Liver (tissue), 9 donors: ENCODE data around the gene MAVS. TPM values are rescaled to one million over a fixed set of nuclear protein-coding genes. Genes with fewer than 3 reads are reported as not detected.
A peak's percentile ranks its signal among the peaks of the same experiment; 100 is the strongest.

Source experiments
- DNase-seq: peaks from one replicate; pipeline ENCODE4 v3.0.0-alpha.2; 2017; ENCODE audit warnings: low spot score
- H3K27ac ChIP-seq, 2 donors: one replicate each; pipeline ENCODE4 v1.7.0; 2013; ENCODE audit warnings: inconsistent platforms in 2 of 2, low read length in 2 of 2, control low read depth in 1 of 2, low read depth in 1 of 2, mild to moderate bottlenecking in 1 of 2
- H3K27me3 ChIP-seq, 4 donors: one replicate each; pipeline versions ENCODE4 v1.6.1 to v1.7.0; 2013; ENCODE audit warnings: low read length in 3 of 4, inconsistent platforms in 1 of 4, mild to moderate bottlenecking in 1 of 4, moderate library complexity in 1 of 4; ENCODE audit not compliant: control insufficient read depth in 4 of 4, insufficient read depth in 4 of 4
- H3K36me3 ChIP-seq, 4 donors: one replicate each; pipeline versions ENCODE4 v1.6.1 to v1.7.0; 2013; ENCODE audit warnings: low read length in 3 of 4, mild to moderate bottlenecking in 3 of 4, low read depth in 1 of 4, moderate library complexity in 1 of 4; ENCODE audit not compliant: control insufficient read depth in 4 of 4, insufficient read depth in 3 of 4
- H3K4me1 ChIP-seq, 4 donors: one replicate each; pipeline versions ENCODE4 v1.6.1 to v1.7.0; 2013; ENCODE audit warnings: low read length in 3 of 4, mild to moderate bottlenecking in 3 of 4, moderate library complexity in 1 of 4; ENCODE audit not compliant: control insufficient read depth in 4 of 4, insufficient read depth in 4 of 4
- H3K4me3 ChIP-seq, 3 donors: one replicate each; pipeline versions ENCODE4 v1.6.1 to v1.7.0; 2013; ENCODE audit warnings: low read length in 3 of 3, control low read depth in 1 of 3, low read depth in 1 of 3, mild to moderate bottlenecking in 1 of 3
- H3K9ac ChIP-seq, 2 donors: one replicate each; pipeline ENCODE4 v1.7.0; 2013; ENCODE audit warnings: low read length in 2 of 2, mild to moderate bottlenecking in 2 of 2, moderate library complexity in 2 of 2, control low read depth in 1 of 2, low read depth in 1 of 2
- H3K9me3 ChIP-seq, 4 donors: one replicate each; pipeline versions ENCODE4 v1.6.1 to v1.7.0; 2013; ENCODE audit warnings: low read length in 3 of 4; ENCODE audit not compliant: control insufficient read depth in 4 of 4
- ATF3 ChIP-seq: IDR thresholded peaks from 2 replicates; pipeline ENCODE4 v1.6.1; 2016; ENCODE audit warnings: antibody characterized with exemption
- CTCF ChIP-seq: fragments of 150-350 bp; IDR thresholded peaks from 2 replicates; pipeline ENCODE4 v1.5.1; 2017; ENCODE audit warnings: improper control_type of control experiment, low read depth, low read length; ENCODE audit not compliant: missing input control
- EGR1 ChIP-seq, 2 donors: IDR thresholded peaks; 2 replicates each; pipeline ENCODE4 v1.6.1; 2016 to 2018; ENCODE audit warnings: antibody characterized with exemption in 2 of 2, low read depth in 2 of 2
- FOXA1 ChIP-seq: IDR thresholded peaks from 2 replicates; pipeline ENCODE4 v1.6.1; 2016; ENCODE audit warnings: antibody characterized with exemption
- FOXA2 ChIP-seq: IDR thresholded peaks from 2 replicates; pipeline ENCODE4 v1.6.1; 2016; ENCODE audit warnings: antibody characterized with exemption
- GABPA ChIP-seq, 2 donors: IDR thresholded peaks in 1 of 2; conservative IDR thresholded peaks in 1 of 2; 2 replicates each; pipeline ENCODE4 v1.6.1; 2016; ENCODE audit warnings: antibody characterized with exemption in 2 of 2, mild to moderate bottlenecking in 1 of 2, moderate library complexity in 1 of 2
- HNF4A ChIP-seq, 2 donors: conservative IDR thresholded peaks; 2 replicates each; pipeline ENCODE4 v1.6.1; 2016; ENCODE audit warnings: antibody characterized with exemption in 2 of 2, mild to moderate bottlenecking in 2 of 2
- HNF4G ChIP-seq: IDR thresholded peaks from 2 replicates; pipeline ENCODE4 v1.6.1; 2016; ENCODE audit warnings: antibody characterized with exemption
- JUND ChIP-seq, 2 donors: IDR thresholded peaks; 2 replicates each; pipeline ENCODE4 v1.6.1; 2016; ENCODE audit warnings: antibody characterized with exemption in 2 of 2
- MAX ChIP-seq: IDR thresholded peaks from 2 replicates; pipeline ENCODE4 v1.6.1; 2016; ENCODE audit warnings: antibody characterized with exemption
- NR2F2 ChIP-seq: IDR thresholded peaks from 2 replicates; pipeline ENCODE4 v1.6.1; 2016; ENCODE audit warnings: antibody characterized with exemption
- RAD21 ChIP-seq, 2 donors: IDR thresholded peaks; 2 replicates each; pipeline ENCODE4 v1.6.1; 2016; ENCODE audit warnings: antibody characterized with exemption in 2 of 2, mild to moderate bottlenecking in 2 of 2
- REST ChIP-seq: IDR thresholded peaks from 2 replicates; pipeline ENCODE4 v1.6.1; 2016; ENCODE audit warnings: antibody characterized with exemption, mild to moderate bottlenecking
- RXRA ChIP-seq, 2 donors: IDR thresholded peaks; 2 replicates each; pipeline ENCODE4 v1.6.1; 2017 to 2018; ENCODE audit warnings: antibody characterized with exemption in 2 of 2, mild to moderate bottlenecking in 1 of 2
- SP1 ChIP-seq: IDR thresholded peaks from 2 replicates; pipeline ENCODE4 v1.6.1; 2018; ENCODE audit warnings: antibody characterized with exemption, mild to moderate bottlenecking
- TAF1 ChIP-seq: conservative IDR thresholded peaks from 2 replicates; pipeline ENCODE4 v1.6.1; 2016; ENCODE audit warnings: antibody characterized with exemption, mild to moderate bottlenecking
- YY1 ChIP-seq: IDR thresholded peaks from 2 replicates; pipeline ENCODE4 v1.6.1; 2016; ENCODE audit warnings: antibody characterized with exemption, mild to moderate bottlenecking
- ZBTB33 ChIP-seq: IDR thresholded peaks from 2 replicates; pipeline ENCODE4 v1.6.1; 2016; ENCODE audit warnings: antibody characterized with exemption
- WGBS: extraction: QIAGEN DNeasy Blood & Tissue Kit; methylation state at CpG from one replicate; pipeline ENCODE4 v1.1.7; 2013; 5-methylcytosine and 5-hydroxymethylcytosine counted together
- polyA plus RNA-seq, 2 donors: library from polyadenylated mRNA; stranded (reverse) in 1 of 2; unstranded in 1 of 2; fragments of 200-250 nt in 1 of 2; fragments of >200 nt in 1 of 2; fragmentation: Nextera tagmentation in 1 of 2; extraction: Ambion mirVana in 1 of 2; gene quantifications; one replicate each; pipeline versions ENCODE4 v1.2.1 to v1.2.3, GENCODE V29; 2013 to 2015
- total RNA-seq, 2 donors: library from RNA; depleted of rRNA; stranded (reverse); fragments of >200 nt; gene quantifications; one replicate each; pipeline ENCODE4 v1.2.3, GENCODE V29; 2014
- donor health status: healthy.
- donor health status: healthy.
- donor health status: healthy.
- donor health status: healthy.
- donor health status: healthy.

Gene MAVS
- total and polyA plus RNA-seq, 4 donors, result 4.7 to 20.9 (median 11.9) TPM

- Histone ChIP-seq H3K9me3 (no peaks in the 10 kb centered on the region), H3K27ac (no peak overlapping the region), H3K9ac (no peak overlapping the region), H3K4me3 (no peak overlapping the region), H3K36me3 (peaks cover 0 to 10% (median 4%) of the 10 kb centered on the region in 4 donors), H3K4me1 (peaks cover 16 to 37% (median 28%) of the 10 kb centered on the region in 4 donors), H3K27me3 (no peaks in the 10 kb centered on the region)
- no peak for TF ChIP-seq CTCF
- no peak for TF ChIP-seq SP1
- TF ChIP-seq GABPA (IDR thresholded peaks at IDR 0.05 in 1 of 2, conservative IDR thresholded peaks at IDR 0.05 in 1 of 2), result no peak
- 98% methylated on average over 13 of the region's 13 CpGs for WGBS
- DNase-seq, result no peak
Measured at GRCh38 chr20:3801846-3802245, 44.8 kb upstream of the MAVS start.

- H3K9ac ChIP-seq, result no peak overlapping the region
- H3K27me3 ChIP-seq, result no peaks in the 10 kb centered on the region
- 52% methylated on average over 11 of the region's 11 CpGs for WGBS
- H3K4me1 ChIP-seq, result peaks cover 16 to 37% (median 31%) of the 10 kb centered on the region in 4 donors
- H3K9me3 ChIP-seq, result no peaks in the 10 kb centered on the region
- no peak overlapping the region for H3K4me3 ChIP-seq
- DNase-seq, result no peak
- H3K27ac ChIP-seq, result peak overlapping the region; percentile 30 to 71
- peak; percentile 69 to 93 for TF ChIP-seq JUND (IDR thresholded peaks at IDR 0.05)
- TF ChIP-seq NR2F2, result peak; percentile 61
- TF ChIP-seq FOXA2, result peak; percentile 95
- TF ChIP-seq ATF3, result peak; percentile 84
- TF ChIP-seq EGR1 (IDR thresholded peaks at IDR 0.05; ENCODE audit: low read depth in 2 of 2), result peak in 1 of 2 donors; percentile 61
- TF ChIP-seq FOXA1, result peak; percentile 93
- no peak for TF ChIP-seq RAD21 (IDR thresholded peaks at IDR 0.05)
- peak; percentile 96 for TF ChIP-seq MAX
- TF ChIP-seq TAF1, result no peak
- peak; percentile 53 to 73 for TF ChIP-seq HNF4A (conservative IDR thresholded peaks at IDR 0.05)
- peak; percentile 78 for TF ChIP-seq SP1
- peak in 1 of 2 donors; percentile 32 for TF ChIP-seq GABPA (IDR thresholded peaks at IDR 0.05 in 1 of 2, conservative IDR thresholded peaks at IDR 0.05 in 1 of 2)
- peak; percentile 89 for TF ChIP-seq YY1
- no peak for TF ChIP-seq ZBTB33
- TF ChIP-seq REST, result peak; percentile 39
- TF ChIP-seq CTCF, result no peak
- TF ChIP-seq HNF4G, result peak; percentile 31
- peak; percentile 96 to 97 for TF ChIP-seq RXRA (IDR thresholded peaks at IDR 0.05)
- peaks cover 0 to 10% (median 4%) of the 10 kb centered on the region in 4 donors for H3K36me3 ChIP-seq
Measured at GRCh38 chr20:3802524-3803239, 44.0 kb upstream of the MAVS start.
